ENCODE results near the gene ZMAT3.

Gene ZMAT3

GRCh38 chr3:179020112-179020511, 51.5 kb downstream of the ZMAT3 start:
- TF ChIP-seq ZFX (IDR thresholded peaks at IDR 0.05) (no peak), CTCF (conservative IDR thresholded peaks at IDR 0.05) (no peak)
- no peak overlapping the region for H3K27ac ChIP-seq

DNA sequence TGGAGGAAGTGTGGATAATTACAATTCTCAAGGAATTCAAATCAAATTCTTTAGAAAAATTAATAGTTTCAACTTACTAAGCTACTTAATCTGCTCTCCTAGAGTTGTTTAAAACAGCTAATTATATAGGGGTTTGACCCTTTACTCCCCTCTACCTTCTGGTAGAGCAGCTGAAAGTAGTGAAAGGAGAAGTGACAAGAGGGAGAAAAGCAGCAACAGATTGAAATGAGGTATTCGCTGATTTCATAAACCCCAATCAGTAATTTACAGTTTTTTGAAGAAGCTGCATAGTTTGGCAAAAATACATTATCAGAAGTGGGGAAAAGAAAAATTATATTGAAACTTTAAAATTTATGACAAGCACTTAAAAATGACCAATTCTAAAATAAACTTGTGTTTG, 52.8 kb downstream of the ZMAT3 start:
- TF ChIP-seq ZFX (IDR thresholded peaks at IDR 0.05), result no peak
- no peak for TF ChIP-seq CTCF (conservative IDR thresholded peaks at IDR 0.05)
- no peak overlapping the region for H3K27ac ChIP-seq

GRCh38 chr3:179016979-179017670, 54.5 kb downstream of the ZMAT3 start:
- no peak overlapping the region for H3K27ac ChIP-seq

DNA sequence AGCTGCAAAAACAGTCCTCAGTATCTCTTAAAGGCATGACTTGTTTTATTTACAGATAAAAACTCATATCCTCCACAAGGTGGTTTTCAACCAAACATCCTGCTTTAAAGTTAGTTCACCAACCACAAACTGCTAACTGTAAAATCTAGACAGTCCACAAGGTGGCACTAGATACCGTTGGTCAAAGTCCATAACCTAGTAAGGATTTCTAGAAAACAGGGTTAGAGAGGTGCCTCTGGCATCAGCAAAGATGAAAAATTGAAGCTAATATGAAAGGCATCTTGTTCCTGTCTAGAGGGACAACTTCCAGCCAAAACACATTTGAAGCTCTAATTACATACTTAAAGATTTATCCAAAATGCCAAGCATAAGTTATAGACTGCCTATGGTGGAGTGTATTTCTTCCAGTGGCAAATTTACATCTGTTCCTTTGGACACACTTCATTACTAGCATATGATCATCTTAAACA, 56.0 kb downstream of the ZMAT3 start:
- TF ChIP-seq CTCF (conservative IDR thresholded peaks at IDR 0.05) (peak; percentile 96), ZFX (IDR thresholded peaks at IDR 0.05) (no peak)
- no peak overlapping the region for H3K27ac ChIP-seq

More at GRCh38 chr3:179016979-179017670, 54.5 kb downstream of the ZMAT3 start:
- TF ChIP-seq ZFX (IDR thresholded peaks at IDR 0.05) (no peak), CTCF (conservative IDR thresholded peaks at IDR 0.05) (no peak)

GRCh38 chr3:179005706-179006105, 65.9 kb downstream of the ZMAT3 start:
- no peak overlapping the region for H3K27ac ChIP-seq
- TF ChIP-seq ZFX (IDR thresholded peaks at IDR 0.05), result no peak
- no peak for TF ChIP-seq CTCF (conservative IDR thresholded peaks at IDR 0.05)

- H3K27ac ChIP-seq, result no peak overlapping the region
- TF ChIP-seq ZFX (IDR thresholded peaks at IDR 0.05) (no peak), CTCF (conservative IDR thresholded peaks at IDR 0.05) (no peak)
Measured at GRCh38 chr3:179005213-179005612, 66.4 kb downstream of the ZMAT3 start.

- H3K27ac ChIP-seq, result no peak overlapping the region
- TF ChIP-seq ZFX (IDR thresholded peaks at IDR 0.05), result no peak
- TF ChIP-seq CTCF (conservative IDR thresholded peaks at IDR 0.05), result no peak
Measured at GRCh38 chr3:179000659-179001058, 71.0 kb downstream of the ZMAT3 start.
